Activated naive CD4-positive, alpha-beta T cell treated with anti-CD3 and anti-CD28 coated beads, Interleukin-2, amount 50 U/mL, for 72 hours (primary cell): ENCODE measurements around the gene SF3B4. TPM values are rescaled to one million over a fixed set of nuclear protein-coding genes. Genes with fewer than 3 reads are reported as not detected.

Source experiments
- ATAC-seq, 2 donors: fragments of 150-1000 bp; cut with Tn5 transposase; 2 replicates each; pipeline ENCODE4 v1.10.0; 2021; ENCODE audit warnings: mild to moderate bottlenecking in 2 of 2, moderate library complexity in 2 of 2
- DNase-seq, 2 donors: peaks; one replicate each; pipeline ENCODE4 v3.0.0; 2021 to 2022; ENCODE audit warnings: low spot score in 2 of 2
- H3K27ac Mint-ChIP-seq, 2 donors: one replicate each; pipeline ENCODE4 v1.8.0; 2022; ENCODE audit warnings: mild to moderate bottlenecking in 2 of 2, mixed read lengths in 2 of 2
- H3K36me3 Mint-ChIP-seq, 2 donors: one replicate each; pipeline ENCODE4 v1.8.0; 2022; ENCODE audit warnings: mixed read lengths in 2 of 2
- H3K9me3 Mint-ChIP-seq, 2 donors: one replicate each; pipeline ENCODE4 v1.8.0; 2022; ENCODE audit warnings: mixed read lengths in 2 of 2
- total RNA-seq, 2 donors: library from RNA; stranded (reverse); gene quantifications; one replicate each; pipeline ENCODE4 v1.2.3, GENCODE V29; 2022

SF3B4 gene
- total RNA-seq, 2 donors from 2014 or later: 47.6 to 65.3 TPM

DNA sequence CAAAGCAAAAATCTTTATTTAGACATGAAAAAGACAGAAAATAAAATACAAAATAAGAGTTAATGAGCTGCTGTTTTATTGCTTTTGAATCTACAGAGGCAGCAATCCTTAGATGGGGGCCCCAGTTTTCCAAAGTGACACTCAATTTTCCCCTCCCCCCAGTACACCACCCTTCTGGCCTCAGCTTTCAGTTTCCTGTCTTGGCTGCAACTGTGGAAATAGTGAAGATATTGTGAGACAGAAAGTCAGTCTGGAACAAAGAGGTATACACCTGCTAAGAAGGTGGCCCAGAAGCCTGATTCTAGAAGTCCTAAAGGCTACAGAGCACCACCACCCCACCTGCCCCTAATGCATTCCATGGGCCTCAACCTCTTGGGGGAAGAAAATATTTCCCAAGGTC, 10.2 kb upstream of the SF3B4 start:
- DNase-seq (no peak), ATAC-seq (peak; percentile 15 to 49)
- H3K27ac Mint-ChIP-seq: no peak overlapping the region
- no peaks in the 10 kb centered on the region for H3K36me3 Mint-ChIP-seq
- H3K9me3 Mint-ChIP-seq: no peaks in the 10 kb centered on the region

DNA sequence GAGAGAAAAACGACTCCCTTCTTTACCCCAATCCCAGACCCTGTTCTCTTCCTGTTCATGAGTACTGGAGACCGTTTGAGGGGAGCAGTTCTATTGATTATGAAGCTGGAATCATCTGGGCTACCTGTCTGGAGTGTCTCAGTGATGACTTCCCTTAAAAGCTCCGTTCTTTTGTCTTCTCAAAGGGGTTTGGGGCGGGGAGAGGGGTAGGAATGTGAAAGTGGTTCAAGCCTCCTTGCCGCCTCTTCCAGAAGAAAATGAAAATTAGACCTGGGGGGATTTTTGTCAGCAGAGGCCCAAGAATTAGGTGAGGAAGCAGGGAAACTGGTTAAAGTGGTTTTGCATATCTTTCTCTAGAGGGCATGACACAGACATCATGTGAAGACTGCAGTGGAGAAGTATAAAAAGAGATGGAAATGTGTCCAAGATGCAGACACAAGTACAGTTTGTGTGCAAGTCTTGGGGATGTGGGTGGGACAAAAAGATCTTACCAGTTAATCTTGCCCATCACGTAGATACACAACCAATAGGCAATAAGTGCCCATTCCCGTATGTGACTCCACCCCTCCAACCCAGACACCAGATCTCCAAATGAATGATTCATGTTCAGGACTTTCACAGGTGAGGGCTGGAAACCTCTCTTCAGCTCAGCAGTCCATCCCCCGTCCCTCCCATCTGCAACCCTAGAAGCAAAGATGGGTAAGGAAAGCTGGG, 9.5 kb upstream of the SF3B4 start:
- Mint-ChIP-seq H3K27ac (no peak overlapping the region), H3K36me3 (no peaks in the 10 kb centered on the region), H3K9me3 (no peaks in the 10 kb centered on the region)
- ATAC-seq: peak in 1 of 2 donors; percentile 8
- no peak for DNase-seq

DNA sequence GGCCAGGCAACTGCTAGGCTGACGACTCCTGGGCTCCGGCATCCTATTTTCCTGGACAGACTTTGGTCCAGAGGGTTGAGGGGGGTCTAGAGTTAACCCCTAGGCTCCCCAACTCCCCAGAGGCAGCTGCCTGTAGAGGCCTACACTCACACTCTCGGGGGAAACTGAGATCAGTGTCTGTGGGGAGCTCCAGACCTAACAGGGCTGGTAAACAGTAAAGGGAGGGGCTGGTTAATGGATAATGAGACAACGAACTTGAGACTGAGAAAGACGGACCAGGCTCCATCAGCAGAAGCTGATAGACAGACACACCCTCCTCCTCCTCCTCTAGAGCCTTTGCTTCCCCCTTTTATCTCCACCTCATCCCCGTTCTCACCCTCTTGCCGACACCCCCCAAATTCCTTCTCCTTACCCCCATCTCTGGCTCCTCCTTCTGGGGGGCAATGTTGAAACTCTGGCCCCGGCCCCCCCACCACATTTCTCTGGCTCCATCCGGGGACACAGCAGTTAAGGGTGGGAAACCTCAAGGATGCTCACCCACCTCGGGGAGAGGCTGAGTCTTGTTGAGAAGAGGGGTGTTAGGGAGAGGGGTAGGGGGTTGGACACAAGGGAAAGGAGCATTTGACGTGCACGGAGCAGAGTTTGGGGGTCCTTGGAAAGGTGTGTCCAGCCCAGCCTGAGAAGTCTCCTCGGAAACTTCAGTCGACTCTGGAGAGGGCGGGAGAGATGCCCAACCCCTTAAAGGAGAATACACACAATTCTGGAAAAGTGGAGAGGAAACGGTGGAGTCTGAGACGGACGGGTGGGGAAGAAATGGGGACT, 8.8 kb upstream of the SF3B4 start, which contains the start of gene MTMR11:
MTMR11 (minus strand) TSS at position 710 of the 822 bp plus-strand sequence; CDS start at position 478, 232 bp downstream.
- H3K9me3 Mint-ChIP-seq: no peaks in the 10 kb centered on the region
- peak within 1 kb of the TSS; percentile 1 to 21 for H3K27ac Mint-ChIP-seq
- H3K36me3 Mint-ChIP-seq: no peaks in the 10 kb centered on the region
- DNase-seq (no peak), ATAC-seq (no peak)

DNA sequence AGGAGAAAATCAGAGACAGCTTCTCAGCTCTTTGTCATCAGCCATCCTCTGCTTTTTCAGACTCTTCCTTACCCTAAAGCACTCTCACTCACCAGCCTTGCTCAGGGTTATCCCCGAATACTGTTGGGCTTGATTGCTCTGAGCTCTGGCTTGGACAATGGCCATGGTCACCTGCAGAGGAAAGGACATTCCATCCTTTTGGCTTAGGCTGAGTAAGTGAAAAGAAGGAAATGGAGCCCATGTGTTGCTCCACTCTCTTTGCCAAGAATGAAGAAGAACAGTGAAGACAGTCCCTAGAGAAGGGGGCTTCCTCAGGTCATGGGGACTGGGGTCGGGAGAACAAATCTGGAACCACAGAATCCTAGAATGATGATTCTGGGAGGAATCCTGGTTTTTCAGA, 6.8 kb upstream of the SF3B4 start:
- no peak for DNase-seq

DNA sequence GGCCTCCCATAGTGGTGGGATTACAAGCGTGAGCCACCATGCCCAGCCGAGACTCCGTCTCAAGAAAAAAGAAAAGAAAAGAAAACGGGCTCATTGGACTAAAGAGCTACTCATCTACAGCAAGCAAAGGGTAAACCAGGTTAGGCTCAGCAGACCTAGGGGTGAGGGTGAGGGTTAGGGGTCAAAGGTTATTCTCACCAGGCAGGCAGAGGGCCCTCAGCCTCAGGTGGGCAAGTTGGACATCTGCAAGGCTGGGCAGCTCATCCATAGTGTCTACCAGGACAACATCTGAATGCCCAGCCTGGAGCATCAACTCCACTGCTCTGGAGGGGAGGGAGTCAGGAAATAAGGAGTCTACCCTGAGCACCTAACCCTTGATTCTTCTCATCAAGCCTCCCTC, 5.6 kb upstream of the SF3B4 start:
- ATAC-seq (no peak), DNase-seq (no peak)
- Mint-ChIP-seq H3K36me3 (no peaks in the 10 kb centered on the region), H3K27ac (peak overlapping the region in 1 of 2 donors; percentile 40), H3K9me3 (no peaks in the 10 kb centered on the region)

More for the DNA sequence above, 6.8 kb upstream of the SF3B4 start:
- Mint-ChIP-seq H3K27ac (peak overlapping the region in 1 of 2 donors; percentile 40), H3K9me3 (no peaks in the 10 kb centered on the region), H3K36me3 (no peaks in the 10 kb centered on the region)
- ATAC-seq: no peak

DNA sequence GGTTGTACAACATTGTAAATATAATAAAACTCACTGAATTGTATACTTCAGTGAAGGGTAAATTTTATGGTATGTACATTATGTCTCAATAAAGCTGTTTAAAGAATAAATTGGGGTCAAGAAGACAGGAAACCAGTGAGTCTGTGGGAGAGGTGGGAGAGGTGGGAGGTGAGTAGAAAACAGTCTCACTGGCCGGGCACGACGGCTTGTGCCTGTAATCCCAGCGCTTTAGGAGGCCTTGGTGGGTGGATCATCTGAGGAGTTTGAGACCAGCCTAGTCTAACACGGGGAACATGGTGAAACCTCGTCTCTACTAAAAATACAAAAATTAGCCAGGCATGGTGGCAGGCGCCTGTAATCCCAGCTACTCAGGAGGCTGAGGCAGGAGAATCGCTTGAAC, 4.9 kb upstream of the SF3B4 start:
- no peak overlapping the region for H3K27ac Mint-ChIP-seq
- DNase-seq: no peak
- peaks cover 0 to 1% of the 10 kb centered on the region in 2 donors for H3K36me3 Mint-ChIP-seq
- no peaks in the 10 kb centered on the region for H3K9me3 Mint-ChIP-seq
- ATAC-seq: no peak

DNA sequence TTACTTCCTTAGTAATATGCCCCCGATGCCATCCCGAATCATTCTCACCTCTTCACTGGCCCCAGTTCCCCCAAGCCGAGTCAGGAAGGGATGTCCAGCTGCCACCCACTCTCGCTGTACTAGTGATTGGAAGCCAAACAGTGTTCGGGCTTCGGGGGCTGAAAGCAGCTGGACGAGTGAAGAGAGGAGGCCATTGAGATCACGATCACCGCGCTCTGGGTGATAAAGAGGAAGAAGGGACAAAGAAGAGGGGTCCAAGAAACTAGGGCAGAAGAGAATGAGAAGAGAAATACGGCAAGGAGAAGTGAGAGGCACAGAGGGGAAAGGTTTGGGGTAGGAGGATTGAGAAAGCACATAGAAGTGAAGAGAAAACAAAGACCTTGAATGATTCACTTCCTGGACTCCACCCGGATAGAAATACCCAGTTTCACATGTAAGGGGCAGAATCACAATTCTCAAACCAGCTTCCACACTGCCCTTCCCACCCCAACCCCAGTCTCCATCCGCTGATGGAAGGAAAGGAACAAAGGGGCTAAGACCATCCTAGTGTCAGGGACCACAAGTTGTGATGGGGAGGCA, 3.7 kb upstream of the SF3B4 start:
- peaks cover 11% of the 10 kb centered on the region in 2 donors for H3K36me3 Mint-ChIP-seq
- DNase-seq: no peak
- ATAC-seq: no peak
- H3K9me3 Mint-ChIP-seq: no peaks in the 10 kb centered on the region
- H3K27ac Mint-ChIP-seq: peak overlapping the region in 1 of 2 donors; percentile 57

DNA sequence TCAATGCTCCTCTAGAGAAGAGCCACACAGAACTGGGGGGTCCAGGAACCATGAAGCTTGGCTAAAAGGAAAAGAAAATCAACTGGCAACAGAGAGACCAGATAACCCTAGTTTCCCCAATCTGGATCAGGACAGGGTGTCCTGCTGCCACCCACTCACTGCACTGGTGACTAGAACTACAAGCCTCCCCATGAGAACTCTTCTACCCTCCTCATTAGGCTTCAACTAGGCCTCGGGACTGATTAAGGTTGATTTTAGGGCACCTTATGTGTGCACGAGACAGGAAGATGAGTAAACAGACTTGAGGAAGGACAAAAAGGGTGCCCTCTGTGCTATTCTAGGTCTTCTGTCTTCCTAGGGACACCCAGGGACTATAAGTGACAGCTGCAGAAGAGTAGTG, 2.3 kb upstream of the SF3B4 start:
- DNase-seq (no peak), ATAC-seq (no peak)
- Mint-ChIP-seq H3K9me3 (no peaks in the 10 kb centered on the region), H3K27ac (no peak overlapping the region), H3K36me3 (peaks cover 19 to 25% of the 10 kb centered on the region in 2 donors)

DNA sequence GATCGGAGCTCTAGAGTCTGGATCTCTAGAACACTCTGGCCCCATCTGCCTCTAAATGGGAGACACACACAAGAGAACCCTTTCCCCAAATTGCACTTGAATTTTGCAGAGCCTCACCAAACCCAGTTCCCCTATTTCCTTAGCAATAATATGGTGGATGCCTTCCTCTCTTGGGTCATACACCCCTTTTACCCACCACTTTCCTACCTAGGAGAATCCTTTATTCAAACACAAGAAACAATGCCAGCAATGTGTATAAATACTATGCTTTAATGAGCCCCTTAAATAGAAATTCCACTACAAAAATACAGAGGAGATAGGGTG, 760 bp upstream of the SF3B4 start:
- no peak for ATAC-seq
- H3K36me3 Mint-ChIP-seq: peaks cover 31 to 39% of the 10 kb centered on the region in 2 donors
- no peaks in the 10 kb centered on the region for H3K9me3 Mint-ChIP-seq
- DNase-seq: no peak
- H3K27ac Mint-ChIP-seq: peak overlapping the region; percentile 92 to 98

DNA sequence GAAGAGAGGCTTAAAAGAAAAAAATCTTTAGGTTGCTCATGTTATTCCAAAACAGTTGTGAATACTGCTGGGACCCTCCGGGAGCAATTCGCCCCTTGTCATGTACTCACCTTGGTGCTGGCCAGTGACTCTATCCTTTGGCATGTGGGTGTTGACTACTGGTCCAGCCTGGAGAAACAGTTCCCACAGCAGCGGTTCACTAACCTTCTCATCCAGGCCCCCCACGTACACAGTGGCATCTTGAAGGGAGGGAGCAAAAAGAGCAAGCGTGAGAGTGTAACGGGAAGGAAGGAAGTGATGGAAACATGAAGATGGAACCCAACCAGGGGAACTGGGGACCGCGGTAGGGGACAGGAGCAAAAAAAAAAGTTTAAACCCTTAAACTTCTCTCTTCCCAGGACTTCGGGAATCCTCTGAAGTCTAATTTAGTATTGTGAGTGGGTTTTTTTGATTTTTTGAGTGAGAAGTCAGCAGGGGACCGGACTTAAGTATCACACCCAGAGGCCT, 494 bp downstream of the SF3B4 start:
- ATAC-seq (no peak), DNase-seq (no peak)
- no peaks in the 10 kb centered on the region for H3K9me3 Mint-ChIP-seq
- H3K27ac Mint-ChIP-seq: peak overlapping the region; percentile 92 to 98
- peaks cover 35 to 51% of the 10 kb centered on the region in 2 donors for H3K36me3 Mint-ChIP-seq

DNA sequence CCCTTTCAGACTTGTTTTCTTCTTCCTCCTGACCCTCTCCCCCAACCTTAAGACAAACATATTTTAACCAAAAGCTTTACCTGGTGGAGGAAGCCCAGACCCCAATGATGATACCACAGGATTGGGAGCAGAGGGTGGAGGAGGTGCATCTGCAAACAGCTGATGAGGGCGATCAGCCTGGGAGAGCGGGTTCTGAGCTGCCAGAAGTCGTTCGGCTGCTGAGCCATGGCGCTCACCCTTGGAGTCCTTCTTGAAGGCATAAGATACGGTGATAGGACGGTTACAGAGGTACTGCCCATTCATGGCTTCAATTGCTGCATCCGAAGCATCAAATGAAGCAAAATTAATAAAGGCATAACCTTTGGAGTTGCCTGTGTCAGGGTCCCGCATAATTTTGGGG, 1.3 kb downstream of the SF3B4 start:
- H3K36me3 Mint-ChIP-seq: peaks cover 35 to 51% of the 10 kb centered on the region in 2 donors

DNA sequence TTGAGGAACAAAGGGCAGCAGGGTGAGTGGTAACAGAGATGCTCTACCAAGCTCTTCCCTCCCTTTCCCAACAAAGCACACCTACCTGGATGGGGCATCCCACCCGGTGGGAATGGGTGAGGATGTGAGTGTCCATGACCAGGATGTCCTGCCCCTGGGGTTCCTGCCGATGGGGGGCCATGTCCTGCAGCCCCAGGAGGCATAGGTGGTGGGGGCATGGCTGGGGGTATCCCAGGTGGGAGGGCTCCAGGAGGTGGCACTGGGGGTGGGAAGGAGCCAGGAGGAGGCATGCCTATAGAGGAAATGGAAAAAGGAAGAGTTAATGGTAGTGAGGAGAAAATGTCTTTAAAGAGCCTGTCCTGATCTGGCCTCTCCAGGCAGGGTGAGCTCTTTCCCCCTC, 1.9 kb downstream of the SF3B4 start:
- H3K27ac Mint-ChIP-seq: no peak overlapping the region
- H3K36me3 Mint-ChIP-seq: peaks cover 35 to 51% of the 10 kb centered on the region in 2 donors
- H3K9me3 Mint-ChIP-seq: no peaks in the 10 kb centered on the region
- no peak for ATAC-seq
- DNase-seq: no peak

More for the DNA sequence above, 1.3 kb downstream of the SF3B4 start:
- H3K9me3 Mint-ChIP-seq: no peaks in the 10 kb centered on the region
- DNase-seq (no peak), ATAC-seq (no peak)
- peak overlapping the region; percentile 74 to 92 for H3K27ac Mint-ChIP-seq

DNA sequence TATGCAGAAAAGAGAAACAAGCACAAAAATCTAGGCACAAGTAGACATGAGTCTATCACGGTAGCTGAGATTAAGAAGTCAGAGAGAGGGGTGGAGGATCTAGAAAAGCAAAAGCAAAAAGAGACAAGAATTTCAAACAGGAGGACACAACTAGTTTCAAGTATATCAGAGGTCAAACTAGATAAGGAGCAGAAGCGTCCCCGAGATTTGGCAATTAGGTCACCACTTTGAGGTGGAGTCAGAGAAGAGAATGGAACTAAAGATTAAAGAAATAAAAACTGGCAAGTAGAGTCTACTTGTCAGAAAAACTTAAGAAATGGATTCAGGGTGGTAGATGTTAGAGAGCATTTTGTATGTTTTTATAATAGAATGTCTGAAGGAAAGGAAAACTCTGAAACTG, 2.3 kb downstream of the SF3B4 start:
- DNase-seq (no peak), ATAC-seq (no peak)
- peaks cover 35 to 51% of the 10 kb centered on the region in 2 donors for H3K36me3 Mint-ChIP-seq
- no peaks in the 10 kb centered on the region for H3K9me3 Mint-ChIP-seq
- H3K27ac Mint-ChIP-seq: peak overlapping the region in 1 of 2 donors; percentile 58

DNA sequence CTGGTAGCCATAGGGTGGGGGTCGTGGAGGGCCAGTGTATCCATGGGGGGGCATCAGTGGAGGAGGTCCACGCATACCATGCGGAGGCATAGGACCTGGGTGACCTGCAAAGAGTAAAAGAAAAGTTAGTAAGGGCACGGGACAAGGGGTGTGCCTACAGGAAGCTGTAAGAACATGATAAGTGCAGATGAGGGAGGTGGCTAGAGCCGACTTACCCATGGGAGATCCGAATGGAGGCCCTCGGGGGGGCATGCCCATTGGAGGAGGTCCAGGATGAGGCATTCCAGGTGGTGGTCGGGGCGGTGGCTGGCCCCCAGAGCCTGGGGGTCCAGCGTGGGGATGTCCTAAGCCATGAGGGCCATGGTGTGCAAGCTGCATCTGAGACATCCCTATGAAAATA, 4.0 kb downstream of the SF3B4 start:
- Mint-ChIP-seq H3K36me3 (peaks cover 35 to 51% of the 10 kb centered on the region in 2 donors), H3K27ac (no peak overlapping the region), H3K9me3 (no peaks in the 10 kb centered on the region)
- ATAC-seq (no peak), DNase-seq (no peak)

DNA sequence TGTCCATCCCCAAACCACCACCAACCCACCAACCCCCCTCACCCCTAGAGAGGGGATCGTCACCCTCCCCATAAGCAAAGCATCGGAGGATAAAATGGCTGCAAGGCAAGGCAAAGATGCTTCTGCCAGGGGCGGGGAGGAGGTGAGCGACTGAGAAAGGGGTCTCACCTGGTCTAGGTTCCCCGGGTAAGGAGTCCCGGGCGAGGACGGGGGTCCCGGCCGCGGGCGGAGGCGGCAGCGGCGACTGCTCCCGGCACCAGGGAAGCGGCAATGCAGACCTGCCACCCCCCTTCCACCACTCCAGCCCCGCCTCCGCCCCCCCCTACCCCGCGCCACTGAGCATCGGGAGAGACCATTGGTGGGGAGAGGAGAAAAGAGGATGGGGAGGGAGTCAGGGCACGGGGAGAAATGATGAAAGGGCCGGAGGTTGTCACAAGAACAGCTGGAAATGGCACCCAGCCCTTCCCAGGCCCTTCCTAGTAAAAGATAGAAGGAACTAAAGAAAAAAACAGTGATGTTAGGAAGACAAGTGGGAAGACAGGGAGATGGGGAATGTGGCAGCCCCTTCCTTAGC, 9.9 kb downstream of the SF3B4 start, which contains the start of gene SV2A:
SV2A (minus strand) TSS at position 274 of the 574 bp plus-strand sequence. CDS start 4,004 bp downstream, outside the sequence.
- ATAC-seq (peak; percentile 84 to 90), DNase-seq (peak in 1 of 2 donors; percentile 44)
- Mint-ChIP-seq H3K9me3 (no peaks in the 10 kb centered on the region), H3K36me3 (peaks cover 0 to 5% of the 10 kb centered on the region in 2 donors), H3K27ac (peak within 1 kb of the TSS; percentile 12 to 63)

DNA sequence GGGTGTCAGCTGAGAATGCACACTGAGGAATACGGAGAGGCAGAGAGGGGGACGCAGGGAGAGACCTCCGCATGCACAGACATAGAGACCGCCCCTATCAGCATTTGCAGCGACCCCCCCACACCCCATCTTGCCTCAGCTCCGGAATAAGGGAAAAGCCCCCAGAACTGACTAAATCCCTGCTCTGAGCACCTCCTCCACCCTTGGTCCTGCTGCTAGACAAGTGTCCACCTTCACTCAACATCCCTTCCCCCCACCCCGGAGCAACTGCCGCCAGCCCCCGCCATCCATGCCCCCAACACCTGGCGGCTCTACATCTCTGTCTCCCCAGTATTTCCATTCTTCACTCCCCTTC, 10.7 kb downstream of the SF3B4 start:
- no peak for ATAC-seq

More for the DNA sequence above, 10.7 kb downstream of the SF3B4 start:
- H3K9me3 Mint-ChIP-seq: no peaks in the 10 kb centered on the region
- H3K27ac Mint-ChIP-seq: peak overlapping the region in 1 of 2 donors; percentile 63
- DNase-seq: no peak
- H3K36me3 Mint-ChIP-seq: no peaks in the 10 kb centered on the region
